Activated CD8-positive, alpha-beta memory T cell treated with anti-CD3 and anti-CD28 coated beads, Interleukin-2, amount 10 ng/mL, durations not matched to agents 7 days and 5 days (primary cell): ENCODE measurements around the gene GINS1. TPM values are rescaled to one million over a fixed set of nuclear protein-coding genes. Genes with fewer than 3 reads are reported as not detected.

Experiments used
- total RNA-seq, 2 experiments: library from RNA; stranded (reverse); gene quantifications; one replicate each; pipeline ENCODE4 v1.2.3, GENCODE V29; 2021

GINS1 gene
- total RNA-seq, 2 experiments from 2014 or later: 36.0 to 36.5 TPM

Other genes starting within 250 kb of the GINS1 start
- 10 to 100 TPM; 37.6 to 42.0 TPM for gene ENTPD6, start 212.0 kb upstream of the GINS1 start, total RNA-seq
- gene PYGB, start 159.6 kb upstream of the GINS1 start, total RNA-seq: 10 to 100 TPM; 28.4 to 36.8 TPM
- 10 to 100 TPM; 27.9 to 29.2 TPM for gene ABHD12, start 16.8 kb upstream of the GINS1 start, total RNA-seq
- 1 to 10 TPM; 2.1 to 2.3 TPM for gene NINL, start 177.9 kb downstream of the GINS1 start, total RNA-seq
- 1 to 10 TPM; 4.7 to 5.9 TPM for gene NANP, start 216.3 kb downstream of the GINS1 start, total RNA-seq